ENCODE data around the gene SLC43A1. TPM values are rescaled to one million over a fixed set of nuclear protein-coding genes. Genes with fewer than 3 reads are reported as not detected.

The SLC43A1 gene
- total RNA-seq, 4 donors from 2014 or later: 20.3 to 64.1 (median 28.8) TPM

GRCh38 chr11:57516061-57516443 lies 550 bp upstream of the SLC43A1 start:
- Histone ChIP-seq H3K36me3 (no peaks in the 10 kb centered on the region), H3K9me3 (no peaks in the 10 kb centered on the region), H3K27ac (peak overlapping the region in 1 of 3 donors; percentile 65), H3K4me3 (replicated peaks in 1 of 3) (peak overlapping the region; percentile 65 to 98 (median 92)), H3K4me1 (peaks cover 9 to 11% of the 10 kb centered on the region in 2 donors), H3K27me3 (no peaks in the 10 kb centered on the region)
- intact Hi-C loops (cut with DNase I): no loop called here
- TF ChIP-seq POLR2A (IDR thresholded peaks at IDR 0.05): no peak
- no peak for TF ChIP-seq CTCF (IDR thresholded peaks at IDR 0.05)
- DNase-seq: no peak
- WGBS, 2 donors: 24 to 28% methylated on average over 5 of the region's 5 CpGs

- Histone ChIP-seq H3K27ac (peak overlapping the region; percentile 47 to 65 (median 60)), H3K9me3 (no peaks in the 10 kb centered on the region), H3K27me3 (no peaks in the 10 kb centered on the region), H3K36me3 (no peaks in the 10 kb centered on the region), H3K4me1 (peaks cover 9 to 11% of the 10 kb centered on the region in 2 donors), H3K4me3 (replicated peaks in 1 of 3) (peak overlapping the region; percentile 65 to 98 (median 92))
- TF ChIP-seq CTCF (IDR thresholded peaks at IDR 0.05) (no peak), POLR2A (IDR thresholded peaks at IDR 0.05) (no peak)
- DNase-seq: peak; percentile 63 to 74
- intact Hi-C loops (cut with DNase I): no loop called here
- 0 to 1% methylated on average over 42 to 53 of the region's 57 CpGs for WGBS, 2 donors
These were observed 767 bp downstream of the SLC43A1 start for GRCh38 chr11:57514538-57515331.

GRCh38 chr11:57513911-57514537 lies 1.5 kb downstream of the SLC43A1 start:
- Histone ChIP-seq H3K4me3 (replicated peaks in 1 of 3) (peak overlapping the region; percentile 65 to 98 (median 92)), H3K9me3 (no peaks in the 10 kb centered on the region), H3K4me1 (peaks cover 9 to 11% of the 10 kb centered on the region in 2 donors), H3K27me3 (no peaks in the 10 kb centered on the region), H3K27ac (peak overlapping the region; percentile 47 to 65 (median 60)), H3K36me3 (no peaks in the 10 kb centered on the region)
- TF ChIP-seq CTCF (IDR thresholded peaks at IDR 0.05) (no peak), POLR2A (IDR thresholded peaks at IDR 0.05) (no peak)
- intact Hi-C loops (cut with DNase I): no loop called here
- peak; percentile 66 to 77 for DNase-seq
- 24 to 30% methylated on average over 16 to 22 of the region's 35 CpGs for WGBS, 2 donors

GRCh38 chr11:57513452-57513795 lies 2.1 kb downstream of the SLC43A1 start:
- 45 to 56% methylated on average over 1 of the region's 1 CpG for WGBS, 2 donors
- H3K4me1 ChIP-seq: peaks cover 11 to 15% of the 10 kb centered on the region in 2 donors
- no peaks in the 10 kb centered on the region for H3K36me3 ChIP-seq
- peak overlapping the region in 2 of 3 donors; percentile 28 to 65 for H3K27ac ChIP-seq
- no peaks in the 10 kb centered on the region for H3K27me3 ChIP-seq
- TF ChIP-seq CTCF (IDR thresholded peaks at IDR 0.05): no peak
- no peak for TF ChIP-seq POLR2A (IDR thresholded peaks at IDR 0.05)
- no peak overlapping the region for H3K4me3 ChIP-seq (replicated peaks in 1 of 3)
- no peak for DNase-seq
- H3K9me3 ChIP-seq: no peaks in the 10 kb centered on the region
- intact Hi-C loops (cut with DNase I): no loop called here

All from thyroid gland (tissue), 4 donors.